ENCODE measurements around the gene NOPCHAP1.
"Not testable (repeated sequence)": the region's sequence is repeated elsewhere in the genome, so short reads cannot be mapped to it uniquely, and the experiment has no call there.

Gene NOPCHAP1

DNA sequence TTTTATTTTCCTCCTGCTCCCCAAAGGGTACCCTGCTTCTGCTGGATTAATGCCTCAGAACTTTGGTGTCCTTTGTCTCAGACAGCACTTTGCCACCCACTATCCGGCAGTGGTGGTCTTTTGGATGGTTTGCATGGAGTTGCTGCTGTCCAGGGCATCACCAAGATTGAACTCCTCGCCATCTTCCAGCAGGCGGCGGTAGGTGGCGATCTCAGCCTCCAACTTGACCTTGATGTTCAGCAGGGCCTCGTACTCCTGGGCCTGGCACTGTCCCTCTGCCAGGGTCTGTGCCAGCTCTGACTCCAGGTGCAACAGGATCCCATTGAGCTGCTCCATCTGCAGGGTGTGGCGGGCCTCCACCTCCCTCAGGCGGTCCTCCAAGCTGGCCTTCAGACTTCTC, 9.4 kb upstream of the NOPCHAP1 start:
- peaks cover 21% of the 10 kb centered on the region for H3K4me1 ChIP-seq (ENCODE audit: insufficient read depth, poor library complexity, severe bottlenecking)
- no peak overlapping the region for H3K4me3 ChIP-seq (ENCODE audit: severe bottlenecking)
- no peak overlapping the region for H3K27ac ChIP-seq (ENCODE audit: poor library complexity, severe bottlenecking)
- TF ChIP-seq, protein P1, sequence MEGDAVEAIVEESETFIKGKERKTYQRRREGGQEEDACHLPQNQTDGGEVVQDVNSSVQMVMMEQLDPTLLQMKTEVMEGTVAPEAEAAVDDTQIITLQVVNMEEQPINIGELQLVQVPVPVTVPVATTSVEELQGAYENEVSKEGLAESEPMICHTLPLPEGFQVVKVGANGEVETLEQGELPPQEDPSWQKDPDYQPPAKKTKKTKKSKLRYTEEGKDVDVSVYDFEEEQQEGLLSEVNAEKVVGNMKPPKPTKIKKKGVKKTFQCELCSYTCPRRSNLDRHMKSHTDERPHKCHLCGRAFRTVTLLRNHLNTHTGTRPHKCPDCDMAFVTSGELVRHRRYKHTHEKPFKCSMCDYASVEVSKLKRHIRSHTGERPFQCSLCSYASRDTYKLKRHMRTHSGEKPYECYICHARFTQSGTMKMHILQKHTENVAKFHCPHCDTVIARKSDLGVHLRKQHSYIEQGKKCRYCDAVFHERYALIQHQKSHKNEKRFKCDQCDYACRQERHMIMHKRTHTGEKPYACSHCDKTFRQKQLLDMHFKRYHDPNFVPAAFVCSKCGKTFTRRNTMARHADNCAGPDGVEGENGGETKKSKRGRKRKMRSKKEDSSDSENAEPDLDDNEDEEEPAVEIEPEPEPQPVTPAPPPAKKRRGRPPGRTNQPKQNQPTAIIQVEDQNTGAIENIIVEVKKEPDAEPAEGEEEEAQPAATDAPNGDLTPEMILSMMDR (IDR thresholded peaks at IDR 0.05; ENCODE audit: poor library complexity, severe bottlenecking) = no peak
- H3K27me3 ChIP-seq (ENCODE audit: insufficient read depth, poor library complexity, severe bottlenecking) = no peaks in the 10 kb centered on the region
- H3K9me3 ChIP-seq (ENCODE audit: severe bottlenecking) = no peaks in the 10 kb centered on the region
- ATAC-seq (ENCODE audit: low read depth) = no peak
- no peak for DNase-seq (ENCODE audit: low spot score)
- H3K36me3 ChIP-seq (ENCODE audit: low read depth) = no peaks in the 10 kb centered on the region

GRCh38 chr12:104977688-104978087, 8.4 kb upstream of the NOPCHAP1 start:
- not testable (repeated sequence) for DNase-seq (ENCODE audit: low spot score); H3K9me3 ChIP-seq (ENCODE audit: severe bottlenecking); H3K27me3 ChIP-seq (ENCODE audit: insufficient read depth, poor library complexity, severe bottlenecking); H3K4me3 ChIP-seq (ENCODE audit: severe bottlenecking); H3K27ac ChIP-seq (ENCODE audit: poor library complexity, severe bottlenecking); ATAC-seq (ENCODE audit: low read depth); H3K36me3 ChIP-seq (ENCODE audit: low read depth)
- peaks cover 21% of the 10 kb centered on the region for H3K4me1 ChIP-seq (ENCODE audit: insufficient read depth, poor library complexity, severe bottlenecking)

- H3K4me1 ChIP-seq (ENCODE audit: insufficient read depth, poor library complexity, severe bottlenecking) = no peaks in the 10 kb centered on the region
- H3K4me3 ChIP-seq (ENCODE audit: severe bottlenecking) = no peak overlapping the region
- H3K27ac ChIP-seq (ENCODE audit: poor library complexity, severe bottlenecking) = no peak overlapping the region
- TF ChIP-seq, protein P1 (IDR thresholded peaks at IDR 0.05; ENCODE audit: poor library complexity, severe bottlenecking) = no peak
- H3K27me3 ChIP-seq (ENCODE audit: insufficient read depth, poor library complexity, severe bottlenecking) = no peaks in the 10 kb centered on the region
- ATAC-seq (ENCODE audit: low read depth) = no peak
- H3K9me3 ChIP-seq (ENCODE audit: severe bottlenecking) = no peaks in the 10 kb centered on the region
- DNase-seq (ENCODE audit: low spot score) = no peak
- peaks cover 21% of the 10 kb centered on the region for H3K36me3 ChIP-seq (ENCODE audit: low read depth)
Observed at GRCh38 chr12:104985206-104985605, 910 bp upstream of the NOPCHAP1 start.

DNA sequence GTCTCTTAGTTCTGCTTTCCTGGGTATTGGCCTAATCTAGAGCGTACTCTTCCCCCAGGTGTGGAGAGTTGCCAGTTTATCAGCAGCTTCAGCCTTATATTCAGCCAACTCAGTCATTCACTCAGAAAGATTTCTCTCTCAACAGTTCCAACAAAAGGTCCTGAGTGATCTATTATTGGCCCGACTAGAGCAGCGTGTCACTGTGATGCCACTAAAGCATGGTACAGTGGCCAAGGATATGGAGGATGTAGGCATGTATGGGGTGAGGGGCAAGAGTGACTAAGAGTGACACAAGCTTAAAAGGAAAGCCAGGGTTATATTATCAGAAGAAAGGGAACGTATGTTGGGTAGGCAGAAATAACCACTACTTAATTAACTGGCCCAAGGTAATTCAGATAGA, 4.8 kb downstream of the NOPCHAP1 start:
- Histone ChIP-seq H3K4me3 (ENCODE audit: severe bottlenecking) (no peak overlapping the region), H3K36me3 (ENCODE audit: low read depth) (peaks cover 47% of the 10 kb centered on the region), H3K4me1 (ENCODE audit: insufficient read depth, poor library complexity, severe bottlenecking) (no peaks in the 10 kb centered on the region), H3K27me3 (ENCODE audit: insufficient read depth, poor library complexity, severe bottlenecking) (no peaks in the 10 kb centered on the region), H3K27ac (ENCODE audit: poor library complexity, severe bottlenecking) (no peak overlapping the region), H3K9me3 (ENCODE audit: severe bottlenecking) (no peaks in the 10 kb centered on the region)
- TF ChIP-seq, protein P1 (IDR thresholded peaks at IDR 0.05; ENCODE audit: poor library complexity, severe bottlenecking) = no peak
- ATAC-seq (ENCODE audit: low read depth) (no peak), DNase-seq (ENCODE audit: low spot score) (no peak)

DNA sequence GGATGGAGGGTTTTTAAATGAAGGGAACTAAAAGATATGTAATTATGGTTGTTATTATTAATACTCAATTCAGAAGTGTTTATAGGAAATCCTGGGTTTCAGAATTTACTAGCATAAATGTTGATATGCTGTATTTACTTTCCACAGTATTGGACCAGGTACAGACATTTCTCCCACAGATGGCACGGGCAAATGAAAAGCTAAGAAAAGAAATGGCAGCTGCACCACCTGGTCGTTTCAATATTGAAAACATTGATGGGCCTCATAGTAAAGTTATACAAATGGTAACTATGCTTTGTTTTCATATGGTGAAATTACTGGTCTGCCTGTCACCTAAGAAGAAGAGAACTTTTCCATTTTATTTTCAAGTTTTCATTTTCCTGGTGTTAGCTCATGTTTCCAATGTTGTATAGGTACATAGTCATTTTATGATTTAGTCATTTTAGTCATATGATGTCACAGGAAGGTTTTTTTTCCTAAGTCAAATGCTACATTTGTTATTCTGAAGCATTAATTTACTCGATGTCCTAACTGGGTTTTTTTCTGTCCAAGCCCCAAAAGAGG, 5.5 kb downstream of the NOPCHAP1 start:
- no peaks in the 10 kb centered on the region for H3K4me1 ChIP-seq (ENCODE audit: insufficient read depth, poor library complexity, severe bottlenecking)
- no peaks in the 10 kb centered on the region for H3K27me3 ChIP-seq (ENCODE audit: insufficient read depth, poor library complexity, severe bottlenecking)
- H3K36me3 ChIP-seq (ENCODE audit: low read depth) = peaks cover 50% of the 10 kb centered on the region
- H3K27ac ChIP-seq (ENCODE audit: poor library complexity, severe bottlenecking) = no peak overlapping the region
- no peak for DNase-seq (ENCODE audit: low spot score)
- TF ChIP-seq, protein P1 (IDR thresholded peaks at IDR 0.05; ENCODE audit: poor library complexity, severe bottlenecking) = no peak
- H3K9me3 ChIP-seq (ENCODE audit: severe bottlenecking) = no peaks in the 10 kb centered on the region
- no peak overlapping the region for H3K4me3 ChIP-seq (ENCODE audit: severe bottlenecking)
- ATAC-seq (ENCODE audit: low read depth) = no peak
